ENCODE data around the gene LRPAP1. TPM values are rescaled to one million over a fixed set of nuclear protein-coding genes. Genes with fewer than 3 reads are reported as not detected.
"Not testable (repeated sequence)": the region's sequence is repeated elsewhere in the genome, so short reads cannot be mapped to it uniquely, and the experiment has no call there.

The LRPAP1 gene
- total RNA-seq, 1 experiment from 2014 or later, result 156 TPM

DNA sequence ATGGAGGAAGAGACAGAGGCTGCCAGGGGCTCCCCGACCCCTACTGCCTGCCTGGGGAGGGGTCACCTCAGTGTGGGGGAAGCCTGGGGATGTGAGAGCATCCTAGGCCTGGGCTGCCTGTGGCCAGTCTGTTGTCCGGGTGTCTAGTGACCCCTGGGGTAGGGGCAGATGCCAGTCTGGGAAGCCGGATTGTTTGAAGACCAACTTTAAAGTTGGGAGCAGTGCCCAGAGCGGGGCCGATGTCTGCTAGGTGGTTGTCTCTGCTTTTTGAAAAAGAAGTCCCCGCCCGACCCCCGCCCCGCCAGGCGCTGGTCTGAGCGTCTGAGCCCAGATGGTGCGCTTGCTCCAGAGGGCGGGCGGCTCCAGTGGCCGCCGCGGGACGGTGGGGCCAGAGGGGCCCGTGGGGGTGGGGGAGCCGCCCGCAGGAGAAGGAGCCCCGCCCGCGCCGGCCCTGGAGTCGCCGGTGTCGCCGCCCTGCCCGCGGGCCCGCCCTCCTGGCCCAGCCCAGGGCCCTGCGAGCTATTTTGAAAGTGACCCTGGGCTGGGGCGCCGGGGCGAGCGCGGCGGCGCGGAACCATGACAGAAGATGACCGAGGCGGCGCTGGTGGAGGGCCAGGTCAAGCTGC, 69.3 kb downstream of the LRPAP1 start, which contains the start of gene DOK7:
Gene DOK7 (plus strand): TSS at position 517 of the 626 bp plus-strand sequence. CDS start 70 bp downstream, at position 587.
- DNase-seq (ENCODE audit: low read depth), result no peak

DNA sequence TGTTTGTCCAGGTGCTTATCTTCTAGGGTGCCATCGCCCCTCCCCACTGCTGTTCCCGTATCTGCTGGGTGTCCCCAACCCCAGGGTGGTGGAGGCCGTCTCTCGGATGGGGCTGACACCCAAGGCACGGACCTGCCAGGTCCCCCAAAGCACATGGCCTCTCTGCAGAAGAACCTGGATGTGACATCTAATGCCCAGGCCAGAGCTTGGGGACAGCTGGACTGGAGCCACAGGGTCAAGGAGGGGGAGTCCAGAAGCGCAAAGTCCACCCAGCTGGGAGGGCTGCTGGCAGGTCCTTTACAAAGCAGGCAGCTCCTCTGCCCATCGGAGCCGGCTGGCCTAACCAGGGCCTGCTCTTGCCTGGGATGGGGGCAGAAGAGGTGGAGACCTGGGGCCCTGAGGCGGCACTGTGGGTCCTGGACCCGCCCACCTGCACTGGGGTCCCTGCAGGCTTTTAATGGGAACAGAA, 69.9 kb downstream of the LRPAP1 start:
- no peak for DNase-seq (ENCODE audit: low read depth)

- DNase-seq (ENCODE audit: low read depth), result peak; percentile 78
Measured at GRCh38 chr4:3461515-3462291, 70.5 kb downstream of the LRPAP1 start.

- DNase-seq (ENCODE audit: low read depth), result no peak
Measured at GRCh38 chr4:3460926-3461325, 71.3 kb downstream of the LRPAP1 start.

- not testable (repeated sequence) for DNase-seq (ENCODE audit: low read depth)
Measured at GRCh38 chr4:3459156-3459555, 73.1 kb downstream of the LRPAP1 start.

- DNase-seq (ENCODE audit: low read depth), result no peak
Measured at GRCh38 chr4:3458371-3458770, 73.9 kb downstream of the LRPAP1 start.

- DNase-seq (ENCODE audit: low read depth), result not testable (repeated sequence)
Measured at GRCh38 chr4:3455596-3455995, 76.6 kb downstream of the LRPAP1 start.

Other genes starting within 250 kb of the LRPAP1 start
- gene RGS12, start 239.4 kb downstream of the LRPAP1 start, total RNA-seq (2014; rRNA removed; shearing (Covaris generic)), result 7.5 and 15.8 TPM in 2 replicates
- not detected in 2 replicates for gene HGFAC, start 90.5 kb downstream of the LRPAP1 start, total RNA-seq (2014; rRNA removed; shearing (Covaris generic))
- 0.22 and 3.1 TPM in 2 replicates for gene DOK7, start 69.1 kb downstream of the LRPAP1 start, total RNA-seq (2014; rRNA removed; shearing (Covaris generic))
- gene ADRA2C, start 234.0 kb upstream of the LRPAP1 start, total RNA-seq (2014; rRNA removed; shearing (Covaris generic)), result not detected in 2 replicates